GM23338 (cell line): ENCODE results near the gene KLK15. TPM values are rescaled to one million over a fixed set of nuclear protein-coding genes. Genes with fewer than 3 reads are reported as not detected.

Experiments used
- ATAC-seq: fragments of 200-7000 bp; cut with Tn5 transposase; 3 replicates; pipeline ENCODE4 v1.9.1; 2020
- DNase-seq: peaks from one replicate; pipeline ENCODE4 v3.0.0-alpha.2; 2015; ENCODE audit warnings: low spot score
- H2AFZ ChIP-seq: fragments of 200-600 bp; sonication (generic); 2 replicates; pipeline ENCODE4 v1.8.0; 2016; ENCODE audit warnings: antibody characterized with exemption, mild to moderate bottlenecking, moderate library complexity
- H3F3A ChIP-seq: fragments of 200-600 bp; sonication (generic); replicated peaks from 2 replicates; pipeline ENCODE4 v1.8.0; 2017; ENCODE audit warnings: antibody characterized with exemption, mixed run types, low read depth
- H3K27ac ChIP-seq: fragments of 200-600 bp; sonication (generic); 2 replicates; pipeline ENCODE4 v1.6.1; 2016; ENCODE audit warnings: low read depth
- H3K27me3 ChIP-seq: fragments of 200-600 bp; sonication (generic); 2 replicates; pipeline ENCODE4 v1.8.0; 2016; ENCODE audit warnings: mild to moderate bottlenecking, mixed run types, moderate library complexity; ENCODE audit not compliant: insufficient read depth
- H3K36me3 ChIP-seq: fragments of 200-600 bp; sonication (generic); 2 replicates; pipeline ENCODE4 v1.8.0; 2016; ENCODE audit warnings: mild to moderate bottlenecking; ENCODE audit not compliant: insufficient read depth
- H3K4me1 ChIP-seq: fragments of 200-600 bp; sonication (generic); 2 replicates; pipeline ENCODE4 v1.8.0; 2016; ENCODE audit warnings: mild to moderate bottlenecking, moderate library complexity; ENCODE audit not compliant: insufficient read depth
- H3K4me2 ChIP-seq: fragments of 200-600 bp; sonication (generic); 2 replicates; pipeline ENCODE4 v1.7.1; 2017; ENCODE audit warnings: mixed run types
- H3K4me3 ChIP-seq: fragments of 200-600 bp; sonication (generic); 2 replicates; pipeline ENCODE4 v1.6.1; 2016; ENCODE audit warnings: mixed run types
- H3K79me2 ChIP-seq: fragments of 200-600 bp; sonication (generic); replicated peaks from 2 replicates; pipeline ENCODE4 v1.8.0; 2017; ENCODE audit warnings: mild to moderate bottlenecking; ENCODE audit not compliant: insufficient read depth
- H3K9me2 ChIP-seq: fragments of 200-600 bp; sonication (generic); 2 replicates; pipeline ENCODE4 v1.8.0; 2017; ENCODE audit not compliant: insufficient read depth
- H4K20me1 ChIP-seq: fragments of 200-600 bp; sonication (generic); replicated peaks from 2 replicates; pipeline ENCODE4 v1.8.0; 2017; ENCODE audit warnings: mild to moderate bottlenecking; ENCODE audit not compliant: insufficient read depth
- H3K27ac Mint-ChIP-seq: 2 replicates; pipeline ENCODE4 v1.8.0; 2020; ENCODE audit warnings: inconsistent platforms, mild to moderate bottlenecking, moderate library complexity, mixed read lengths
- H3K27me3 Mint-ChIP-seq: 3 replicates; pipeline ENCODE4 v1.8.0; 2022; ENCODE audit warnings: low read depth, mild to moderate bottlenecking, moderate library complexity, mixed read lengths, inconsistent platforms; ENCODE audit not compliant: insufficient read depth, poor library complexity
- H3K36me3 Mint-ChIP-seq: 3 replicates; pipeline ENCODE4 v1.8.0; 2021; ENCODE audit warnings: low read depth, mild to moderate bottlenecking, inconsistent platforms, moderate library complexity, mixed read lengths
- H3K4me1 Mint-ChIP-seq: 3 replicates; pipeline ENCODE4 v1.8.0; 2020; ENCODE audit warnings: mild to moderate bottlenecking, inconsistent platforms, mixed read lengths
- H3K4me3 Mint-ChIP-seq: 3 replicates; pipeline ENCODE4 v1.8.0; 2021; ENCODE audit warnings: moderate library complexity, mild to moderate bottlenecking, inconsistent platforms, mixed read lengths
- H3K9me3 Mint-ChIP-seq: 3 replicates; pipeline ENCODE4 v1.8.0; 2020; ENCODE audit warnings: moderate library complexity, mild to moderate bottlenecking, inconsistent platforms, mixed read lengths
- CREB1 ChIP-seq: fragments of 250-450 bp; sonication (Bioruptor Pico); IDR thresholded peaks from 2 replicates; pipeline ENCODE4 v1.5.0; 2020; ENCODE audit warnings: low read depth, mild to moderate bottlenecking, moderate library complexity
- CTCF ChIP-seq, 2 experiments: fragments of 200-600 bp in 1 of 2; sonication (generic) in 1 of 2; conservative IDR thresholded peaks; 2 replicates each; pipeline versions ENCODE4 v1.5.1 to v1.6.1; 2016 to 2017; ENCODE audit warnings: antibody characterized with exemption in 2 of 2, low read depth in 2 of 2, mild to moderate bottlenecking in 2 of 2, moderate library complexity in 1 of 2
- ETS1 ChIP-seq: IDR thresholded peaks from 2 replicates; pipeline ENCODE4 v1.6.1; 2016; ENCODE audit warnings: antibody characterized with exemption
- EZH2 ChIP-seq: fragments of 200-600 bp; sonication (generic); IDR thresholded peaks from one replicate; pipeline ENCODE4 v1.8.0; 2017; ENCODE audit warnings: antibody characterized with exemption, mild to moderate bottlenecking, low read depth; ENCODE audit not compliant: unreplicated experiment
- EZH2phosphoT487 ChIP-seq: fragments of 200-600 bp; sonication (generic); IDR thresholded peaks from one replicate; pipeline ENCODE4 v1.8.1; 2018; ENCODE audit warnings: antibody characterized with exemption; ENCODE audit not compliant: unreplicated experiment
- JUNB ChIP-seq: IDR thresholded peaks from one replicate; pipeline ENCODE4 v1.6.1; 2016; ENCODE audit warnings: antibody characterized with exemption; ENCODE audit not compliant: unreplicated experiment
- NANOG ChIP-seq: IDR thresholded peaks from 2 replicates; pipeline ENCODE4 v1.6.1; 2016; ENCODE audit warnings: antibody characterized with exemption, borderline replicate concordance
- POLR2AphosphoS5 ChIP-seq: IDR thresholded peaks from 2 replicates; pipeline ENCODE4 v1.6.1; 2016; ENCODE audit warnings: antibody characterized with exemption, low read depth
- REST ChIP-seq: IDR thresholded peaks from one replicate; pipeline ENCODE4 v1.6.1; 2018; ENCODE audit warnings: antibody characterized with exemption; ENCODE audit not compliant: unreplicated experiment
- STAT1 ChIP-seq: IDR thresholded peaks from one replicate; pipeline ENCODE4 v1.6.1; 2016; ENCODE audit warnings: antibody characterized with exemption; ENCODE audit not compliant: unreplicated experiment
- ZNF114 ChIP-seq: fragments of 250-450 bp; sonication (Bioruptor Pico); IDR thresholded peaks from 2 replicates; pipeline ENCODE4 v1.5.0; 2020; ENCODE audit warnings: mild to moderate bottlenecking, moderate library complexity
- ZNF331 ChIP-seq: fragments of 250-450 bp; sonication (Bioruptor Pico); IDR thresholded peaks from 2 replicates; pipeline ENCODE4 v1.5.0; 2020; ENCODE audit warnings: low read depth, mild to moderate bottlenecking, moderate library complexity
- ZNF462 ChIP-seq: fragments of 250-450 bp; sonication (Bioruptor Pico); IDR thresholded peaks from 2 replicates; pipeline ENCODE4 v1.5.0; 2020; ENCODE audit warnings: mild to moderate bottlenecking, moderate library complexity
- polyA plus RNA-seq: library from polyadenylated mRNA; unstranded; fragments of >200 nt; fragmentation: Nextera tagmentation; extraction: Ambion mirVana; gene quantifications from 2 replicates; pipeline ENCODE4 v1.2.1, GENCODE V29; 2016
- total RNA-seq: library from RNA; depleted of rRNA; stranded (reverse); fragments of >200 nt; shearing (Covaris generic); gene quantifications from 2 replicates; pipeline ENCODE4 v1.2.3, GENCODE V29; 2014

Gene KLK15
- total and polyA plus RNA-seq, 2 experiments from 2014 or later: not detected

GRCh38 chr19:50799547-50799851 is 33.9 kb downstream of the KLK15 start:
- Histone ChIP-seq H3F3A (peaks cover 69% of the 10 kb centered on the region), H3K4me2 (no peak overlapping the region), H4K20me1 (peaks cover 70% of the 10 kb centered on the region), H3K4me1 (peaks cover 11% of the 10 kb centered on the region; the same call in 1 of the 2 replicates), H3K9me2 (no peaks in the 10 kb centered on the region), H3K4me3 (no peak overlapping the region), H3K36me3 (peaks cover 30% of the 10 kb centered on the region), H3K79me2 (peaks cover 52% of the 10 kb centered on the region), H2AFZ (no peak overlapping the region), H3K27ac (no peak overlapping the region), H3K27me3 (no peaks in the 10 kb centered on the region)
- peaks cover 85% of the 10 kb centered on the region for H3K36me3 Mint-ChIP-seq
- H3K27ac Mint-ChIP-seq: no peak overlapping the region
- no peak overlapping the region for H3K4me3 Mint-ChIP-seq
- H3K4me1 Mint-ChIP-seq: peaks cover 21% of the 10 kb centered on the region
- no peak for DNase-seq
- no peak for ATAC-seq
- peaks cover 27% of the 10 kb centered on the region for H3K27me3 Mint-ChIP-seq
- TF ChIP-seq REST (no peak), CTCF (conservative IDR thresholded peaks at IDR 0.05; ENCODE audit: low read depth in 2 of 2) (no peak), CREB1 (CRISPR knock-in tag) (no peak), STAT1 (no peak), ZNF331 (no peak), ZNF462 (CRISPR knock-in tag) (no peak), NANOG (no peak), ZNF114 (CRISPR knock-in tag) (no peak), ETS1 (no peak), JUNB (no peak), POLR2AphosphoS5 (no peak), EZH2phosphoT487 (no peak), EZH2 (no peak)
- peaks cover 8% of the 10 kb centered on the region; the same call in 2 of the 3 replicates for H3K9me3 Mint-ChIP-seq
